Natural killer cell (primary cell): ENCODE results near the gene LDLRAD4. TPM values are rescaled to one million over a fixed set of nuclear protein-coding genes. Genes with fewer than 3 reads are reported as not detected.
"Not testable (repeated sequence)": the region's sequence is repeated elsewhere in the genome, so short reads cannot be mapped to it uniquely, and the experiment has no call there.

ENCODE experiments used
- ATAC-seq, 3 donors: fragments of 150-1000 bp in 2 of 3; fragments of 200-7000 bp in 1 of 3; cut with Tn5 transposase; 1 replicate in 1 of 3; 2 replicates in 2 of 3; pipeline ENCODE4 v1.10.0; 2021; ENCODE audit warnings: mild to moderate bottlenecking in 2 of 3, moderate library complexity in 2 of 3
- DNase-seq, 2 donors: peaks; one replicate each; pipeline versions ENCODE4 v3.0.0 to v3.0.0-alpha.2; 2013 to 2021; ENCODE audit warnings: mixed read lengths in 1 of 2
- H3K27ac ChIP-seq: one replicate; pipeline ENCODE4 v1.5.1; 2013; ENCODE audit warnings: mild to moderate bottlenecking, low read length
- H3K27me3 ChIP-seq: one replicate; pipeline ENCODE4 v1.6.1; 2013; ENCODE audit warnings: low read length; ENCODE audit not compliant: control insufficient read depth, insufficient read depth
- H3K36me3 ChIP-seq: one replicate; pipeline ENCODE4 v1.6.1; 2013; ENCODE audit warnings: low read length; ENCODE audit not compliant: control insufficient read depth, insufficient read depth
- H3K4me1 ChIP-seq: one replicate; pipeline ENCODE4 v1.6.1; 2013; ENCODE audit warnings: low read length; ENCODE audit not compliant: control insufficient read depth, insufficient read depth
- H3K4me3 ChIP-seq: one replicate; pipeline ENCODE4 v1.5.1; 2013; ENCODE audit warnings: low read length
- H3K9me3 ChIP-seq: one replicate; pipeline ENCODE4 v1.6.1; 2013; ENCODE audit warnings: low read length; ENCODE audit not compliant: control insufficient read depth, insufficient read depth
- H3K27ac Mint-ChIP-seq, 2 donors: one replicate each; pipeline ENCODE4 v1.8.0; 2022; ENCODE audit warnings: mild to moderate bottlenecking in 2 of 2, mixed read lengths in 2 of 2, moderate library complexity in 1 of 2
- H3K27me3 Mint-ChIP-seq, 2 donors: one replicate each; pipeline ENCODE4 v1.8.0; 2022; ENCODE audit warnings: low read depth in 2 of 2, mixed read lengths in 2 of 2
- H3K36me3 Mint-ChIP-seq: one replicate; pipeline ENCODE4 v1.8.0; 2022; ENCODE audit warnings: mixed read lengths
- H3K4me1 Mint-ChIP-seq, 2 donors: one replicate each; pipeline ENCODE4 v1.8.0; 2022; ENCODE audit warnings: mixed read lengths in 2 of 2
- H3K4me3 Mint-ChIP-seq: one replicate; pipeline ENCODE4 v1.8.0; 2022; ENCODE audit warnings: mild to moderate bottlenecking, moderate library complexity, mixed read lengths
- H3K9me3 Mint-ChIP-seq, 2 donors: one replicate each; pipeline ENCODE4 v1.8.0; 2022; ENCODE audit warnings: mixed read lengths in 2 of 2
- CTCF ChIP-seq: fragments of 200-600 bp; IDR thresholded peaks from one replicate; pipeline ENCODE4 v1.8.0; 2022; ENCODE audit warnings: antibody characterized with exemption
- WGBS: methylation state at CpG from one replicate; pipeline ENCODE4 v1.1.7; 2013; ENCODE audit warnings: missing lambda C conversion rate; ENCODE audit not compliant: insufficient coverage; 5-methylcytosine and 5-hydroxymethylcytosine counted together
- intact Hi-C: fragments of 100-400 bp; cut with micrococcal nuclease; formaldehyde crosslinking; loops from one replicate; pipeline ENCODE4 v1.14.2; 2022
- total RNA-seq, 4 donors: library from RNA; stranded (reverse); fragments of 120-200 nt in 1 of 4; gene quantifications; one replicate each; pipeline versions ENCODE4 v1.2.3 to v1.2.4, GENCODE V29; 2013 to 2022

The LDLRAD4 gene
- total RNA-seq, 3 donors from 2014 or later (not counting 1 experiment from before 2014, with no cell fraction given): 24.0 to 36.3 (median 29.2) TPM

GRCh38 chr18:13473751-13474150 lies 255.2 kb downstream of the LDLRAD4 start:
- Histone ChIP-seq H3K27me3 (no peaks in the 10 kb centered on the region), H3K4me1 (peaks cover 3% of the 10 kb centered on the region), H3K27ac (no peak overlapping the region), H3K9me3 (no peaks in the 10 kb centered on the region), H3K4me3 (no peak overlapping the region), H3K36me3 (peaks cover 3% of the 10 kb centered on the region)
- ATAC-seq: no peak
- Mint-ChIP-seq H3K9me3 (peaks cover 0 to 2% of the 10 kb centered on the region in 2 donors), H3K36me3 (peaks cover 6% of the 10 kb centered on the region), H3K27ac (no peak overlapping the region), H3K4me3 (no peak overlapping the region), H3K4me1 (peaks cover 44 to 57% of the 10 kb centered on the region in 2 donors), H3K27me3 (no peaks in the 10 kb centered on the region)
- 94% methylated on average over 6 of the region's 6 CpGs for WGBS
- DNase-seq: no peak
- intact Hi-C loops: no loop called here
- TF ChIP-seq CTCF: no peak

- peaks cover 8% of the 10 kb centered on the region for H3K36me3 Mint-ChIP-seq
- H3K36me3 ChIP-seq: peaks cover 3% of the 10 kb centered on the region
These were observed 255.8 kb downstream of the LDLRAD4 start for GRCh38 chr18:13474336-13474735.

GRCh38 chr18:13474907-13475545 lies 256.5 kb downstream of the LDLRAD4 start:
- H3K4me3 ChIP-seq: no peak overlapping the region
- ATAC-seq (no peak), DNase-seq (no peak)
- no peaks in the 10 kb centered on the region for H3K27me3 Mint-ChIP-seq
- no peak overlapping the region for H3K4me3 Mint-ChIP-seq
- peaks cover 3% of the 10 kb centered on the region for H3K36me3 ChIP-seq
- H3K9me3 ChIP-seq: no peaks in the 10 kb centered on the region
- no peaks in the 10 kb centered on the region for H3K9me3 Mint-ChIP-seq
- H3K36me3 Mint-ChIP-seq: peaks cover 8% of the 10 kb centered on the region
- no peak overlapping the region for H3K27ac ChIP-seq
- H3K27me3 ChIP-seq: no peaks in the 10 kb centered on the region
- peaks cover 35 to 49% of the 10 kb centered on the region in 2 donors for H3K4me1 Mint-ChIP-seq
- intact Hi-C loops: no loop called here
- TF ChIP-seq CTCF: no peak
- WGBS: 98% methylated on average over 6 of the region's 6 CpGs
- peaks cover 3% of the 10 kb centered on the region for H3K4me1 ChIP-seq
- no peak overlapping the region for H3K27ac Mint-ChIP-seq

More at GRCh38 chr18:13474336-13474735, 255.8 kb downstream of the LDLRAD4 start:
- Histone ChIP-seq H3K4me3 (no peak overlapping the region), H3K27ac (no peak overlapping the region), H3K4me1 (peaks cover 3% of the 10 kb centered on the region), H3K9me3 (no peaks in the 10 kb centered on the region), H3K27me3 (no peaks in the 10 kb centered on the region)
- ATAC-seq: no peak
- peaks cover 40 to 52% of the 10 kb centered on the region in 2 donors for H3K4me1 Mint-ChIP-seq
- H3K27ac Mint-ChIP-seq: no peak overlapping the region
- no peaks in the 10 kb centered on the region for H3K9me3 Mint-ChIP-seq
- 98% methylated on average over 3 of the region's 3 CpGs for WGBS
- no peak for DNase-seq
- intact Hi-C loops: no loop called here
- no peaks in the 10 kb centered on the region for H3K27me3 Mint-ChIP-seq
- no peak overlapping the region for H3K4me3 Mint-ChIP-seq
- TF ChIP-seq CTCF: no peak

GRCh38 chr18:13476312-13476711 lies 257.8 kb downstream of the LDLRAD4 start:
- H3K4me1 ChIP-seq, ATAC-seq, H3K9me3 Mint-ChIP-seq, H3K27me3 Mint-ChIP-seq, H3K27ac ChIP-seq, H3K27ac Mint-ChIP-seq, DNase-seq, H3K36me3 ChIP-seq, H3K4me3 Mint-ChIP-seq, H3K4me3 ChIP-seq, H3K36me3 Mint-ChIP-seq, intact Hi-C loops, H3K27me3 ChIP-seq, H3K9me3 ChIP-seq: not testable (repeated sequence)
- H3K4me1 Mint-ChIP-seq: peaks cover 29 to 50% of the 10 kb centered on the region in 2 donors
- 98% methylated on average over 4 of the region's 4 CpGs for WGBS
